Hematopoietic multipotent progenitor cell treated with erythropoietin and hydrocortisone succinate and interleukin-3 and kit ligand, for 8 days (in vitro differentiated cells): Measurements from ENCODE around the gene TSC2.
"Not testable (repeated sequence)": the region's sequence is repeated elsewhere in the genome, so short reads cannot be mapped to it uniquely, and the experiment has no call there.

Experiments used
- DNase-seq: peaks from one replicate; pipeline ENCODE4 v3.0.0-alpha.2; 2015

The TSC2 gene

DNA sequence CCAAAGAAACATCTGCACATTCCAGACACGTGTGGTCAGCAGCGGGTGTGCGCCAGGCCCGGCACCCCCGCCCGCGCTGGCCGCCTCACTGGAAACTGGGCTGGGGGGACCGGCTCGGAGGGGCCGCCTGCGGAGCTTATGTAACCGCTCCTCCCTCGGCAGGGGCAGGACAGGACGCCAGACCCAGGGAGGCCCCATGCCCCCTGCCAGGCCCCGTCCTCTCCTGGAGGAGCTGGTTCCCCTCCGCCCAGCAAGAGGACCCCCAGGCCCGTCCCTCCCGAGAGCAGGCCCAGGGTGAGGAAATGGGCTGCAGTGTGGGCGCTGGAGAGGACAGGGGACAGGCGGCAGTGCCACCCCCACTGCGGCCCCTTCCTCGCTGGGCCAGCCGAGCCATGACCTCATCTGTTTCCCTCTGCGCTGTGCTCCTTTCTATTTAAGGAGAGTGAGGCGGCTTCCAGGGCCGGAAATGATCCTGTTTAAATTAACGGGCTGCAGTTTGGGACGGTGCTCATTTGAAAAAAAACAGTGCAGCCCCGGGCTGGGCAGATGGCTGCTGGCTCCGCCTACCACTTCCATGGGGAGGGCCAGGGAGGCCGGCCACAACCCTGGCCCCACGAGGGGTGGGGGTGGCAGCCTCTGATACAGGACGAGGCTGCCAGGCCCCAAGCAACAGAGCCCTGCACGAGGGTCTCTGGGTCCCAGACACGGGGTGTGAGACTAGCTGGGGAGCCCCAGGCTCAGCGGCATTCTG is 77.1 kb downstream of the TSC2 start:
- DNase-seq, result peak; percentile 16

DNA sequence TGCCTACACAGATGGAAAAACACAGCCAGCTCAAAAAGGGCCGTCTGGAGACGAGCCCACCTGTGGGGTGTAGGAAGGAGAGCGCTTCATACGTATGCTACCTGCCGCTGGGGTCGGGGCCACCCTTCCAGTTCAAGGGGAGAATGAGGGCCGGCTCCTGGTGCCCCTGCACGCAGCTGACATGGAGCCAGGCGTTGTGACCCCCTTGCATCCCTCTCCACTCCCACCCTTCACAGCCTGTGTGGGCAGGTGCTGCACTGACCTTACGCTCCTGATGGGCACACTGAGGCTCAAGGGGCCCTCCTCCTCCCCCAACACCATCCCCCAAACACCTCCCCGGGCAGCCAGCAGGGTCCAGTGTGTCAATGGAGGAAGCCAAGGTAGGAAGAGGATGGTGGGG is 77.8 kb downstream of the TSC2 start:
- not testable (repeated sequence) for DNase-seq

DNA sequence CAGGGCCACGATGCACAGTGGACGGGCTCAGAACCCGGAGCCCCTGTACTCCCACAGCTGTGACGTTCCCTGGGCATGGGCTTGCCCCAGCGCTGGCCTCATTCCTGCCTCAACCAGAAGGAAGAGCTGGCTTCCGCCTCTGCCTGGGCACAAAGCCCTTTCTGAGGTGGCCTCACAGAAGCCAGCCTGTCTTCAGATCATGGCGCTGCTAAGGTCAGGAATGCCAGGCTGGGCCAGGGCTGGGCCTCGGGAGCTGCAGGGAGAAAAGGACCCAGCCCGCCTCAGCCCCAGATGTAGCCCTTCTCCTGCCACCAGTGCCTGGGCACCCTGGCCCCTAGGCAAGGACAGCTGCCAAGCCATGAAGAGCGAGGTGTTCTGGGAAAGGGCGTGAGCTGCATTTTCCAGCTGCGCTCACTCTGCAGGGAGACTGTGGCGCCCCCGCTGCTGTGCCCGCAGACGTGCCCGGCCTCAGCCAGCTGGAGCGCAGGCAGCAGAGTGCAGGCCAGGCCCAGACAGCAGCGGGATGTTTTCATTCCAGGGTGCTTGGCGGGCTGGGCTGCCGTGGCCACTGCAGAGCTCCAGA is 78.5 kb downstream of the TSC2 start:
- not testable (repeated sequence) for DNase-seq

DNA sequence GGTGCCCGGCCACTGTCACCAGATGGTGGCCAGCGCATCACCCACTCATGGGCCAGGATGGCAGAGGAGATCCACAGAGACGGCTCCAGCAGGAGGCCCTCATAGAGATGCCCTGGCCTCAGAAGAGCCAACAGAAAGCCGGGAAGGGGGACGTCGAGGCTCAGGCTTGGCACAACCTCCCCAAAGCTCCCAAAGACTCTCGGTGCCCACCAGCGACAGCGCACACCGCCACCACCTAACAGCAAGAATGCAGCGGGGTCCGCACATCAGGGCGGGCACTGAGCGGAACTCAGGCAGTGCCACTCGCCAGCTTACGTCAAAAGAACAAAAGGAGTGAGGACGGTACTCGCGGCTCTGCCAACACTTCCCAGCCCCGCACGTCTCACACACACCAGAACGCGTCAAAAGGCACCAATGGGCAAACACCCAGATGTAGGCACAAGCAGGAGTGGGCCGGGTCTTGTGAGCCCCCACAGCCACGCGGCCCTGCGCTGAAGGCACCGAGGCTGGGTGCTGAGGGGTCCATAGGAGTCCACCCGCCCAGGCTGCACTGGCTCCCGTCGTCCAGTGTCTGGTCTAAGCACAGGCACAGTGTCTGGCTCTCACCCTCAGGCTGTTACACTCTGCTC is 79.3 kb downstream of the TSC2 start:
- DNase-seq, result not testable (repeated sequence)

DNA sequence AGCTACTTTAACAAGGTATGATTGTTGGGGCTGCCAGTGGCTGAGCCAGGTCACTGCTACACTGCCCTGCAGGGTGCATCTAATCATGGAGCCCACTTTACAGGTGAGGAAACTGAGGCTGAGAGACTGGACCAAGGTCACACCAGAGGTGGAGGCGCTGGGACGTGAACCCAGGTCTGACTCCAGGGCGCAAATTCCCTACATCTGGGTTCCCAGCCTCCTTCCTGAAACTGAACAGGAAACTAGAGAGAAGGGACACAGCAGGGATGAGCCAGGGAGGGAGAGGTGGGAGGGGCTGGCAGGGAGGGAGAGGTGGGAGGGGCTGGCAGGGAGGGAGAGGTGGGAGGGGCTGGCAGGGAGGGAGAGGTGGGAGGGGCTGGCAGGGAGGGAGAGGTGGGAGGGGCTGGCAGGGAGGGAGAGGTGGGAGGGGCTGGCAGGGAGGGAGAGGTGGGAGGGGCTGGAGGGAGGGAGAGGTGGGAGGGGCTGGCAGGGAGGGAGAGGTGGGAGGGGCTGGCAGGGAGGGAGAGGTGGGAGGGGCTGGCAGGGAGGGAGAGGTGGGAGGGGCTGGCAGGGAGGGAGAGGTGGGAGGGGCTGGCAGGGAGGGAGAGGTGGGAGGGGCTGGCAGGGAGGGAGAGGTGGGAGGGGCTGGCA is 80.0 kb downstream of the TSC2 start:
- peak; percentile 20 for DNase-seq

DNA sequence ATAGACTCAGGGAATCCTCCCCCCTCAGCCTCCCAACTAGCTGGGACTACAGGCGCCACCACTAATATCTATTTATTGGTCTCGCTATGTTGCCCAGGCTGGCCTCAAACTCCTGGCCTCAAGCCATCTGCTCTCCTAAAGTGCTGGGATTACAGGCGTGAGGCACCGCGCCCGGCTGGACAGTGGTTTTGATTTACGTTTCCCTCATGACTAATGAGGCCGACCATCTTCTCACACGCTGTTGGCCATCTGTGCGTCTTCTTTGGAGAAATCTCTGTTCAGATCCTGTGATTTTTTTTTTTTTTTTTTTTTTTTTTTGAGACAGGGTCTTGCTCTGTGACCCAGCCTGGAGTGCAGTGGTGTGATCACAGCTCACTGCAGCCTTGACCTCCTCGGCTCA is 81.5 kb downstream of the TSC2 start:
- DNase-seq, result not testable (repeated sequence)

DNA sequence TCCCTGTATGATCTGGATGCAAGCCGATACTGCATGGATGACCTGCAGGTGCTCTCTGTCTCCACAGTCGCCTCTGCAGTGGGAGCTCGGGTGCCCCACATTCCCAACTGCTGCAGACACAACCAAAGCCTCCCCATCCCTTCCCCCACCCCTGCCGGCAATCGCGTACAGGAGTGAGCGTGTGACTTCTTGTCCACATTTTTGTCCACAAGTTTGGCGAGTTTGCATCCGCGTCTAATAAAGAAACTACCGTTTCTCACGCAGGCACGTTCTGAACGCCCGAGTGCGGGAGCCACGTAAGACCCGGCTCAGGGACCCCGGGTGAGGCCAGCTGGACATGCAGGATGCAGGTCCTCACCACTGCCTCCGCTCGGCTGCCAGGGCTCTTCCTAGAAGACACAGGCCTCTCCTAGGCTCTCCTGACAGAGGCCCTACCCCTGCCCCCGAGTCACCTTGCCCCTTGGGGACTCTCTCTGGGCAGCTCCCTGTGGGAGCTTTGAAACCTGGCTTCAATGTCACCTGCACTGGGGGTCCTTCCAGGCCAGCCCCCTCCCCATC is 82.2 kb downstream of the TSC2 start:
- DNase-seq, result not testable (repeated sequence)

DNA sequence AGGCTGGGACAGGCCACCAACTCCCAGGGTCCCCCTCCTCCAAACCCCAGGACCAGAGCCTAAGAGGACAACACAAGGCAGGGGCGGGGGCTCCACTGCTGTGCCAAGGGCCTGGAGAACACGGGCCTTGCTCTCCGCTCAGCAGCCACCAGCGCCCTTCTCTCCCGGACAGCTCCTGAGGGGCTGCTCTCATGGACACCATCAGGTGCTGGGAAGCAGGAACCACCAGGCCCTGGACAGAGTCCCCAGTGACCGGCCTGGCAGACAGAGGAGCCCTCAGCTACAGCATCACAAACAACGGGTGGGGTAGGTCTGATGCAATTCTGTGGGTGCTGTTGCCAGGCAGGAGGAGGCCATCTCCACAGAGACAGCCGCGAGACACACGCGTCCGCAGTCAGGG is 86.0 kb downstream of the TSC2 start:
- DNase-seq, result not testable (repeated sequence)

DNA sequence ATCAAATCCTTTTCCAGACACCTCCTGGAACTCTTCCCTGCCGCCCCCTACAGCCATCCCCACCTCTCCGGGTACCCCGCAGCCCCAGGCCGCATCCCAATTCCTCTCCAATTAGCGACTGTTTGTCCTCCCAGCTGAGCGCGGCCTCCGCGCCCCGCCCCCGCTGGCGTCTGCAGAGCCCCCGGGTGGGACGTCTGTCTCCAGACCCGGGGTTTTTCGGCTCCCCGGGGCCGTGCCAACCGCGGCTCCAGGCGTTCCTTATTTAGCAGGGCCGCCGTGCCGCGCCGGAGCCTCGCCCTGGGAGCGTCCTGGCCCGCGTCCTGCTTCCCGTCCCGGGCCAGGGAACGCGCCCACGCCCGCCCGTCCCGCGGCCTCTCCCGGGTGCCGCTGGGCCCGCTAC is 87.3 kb downstream of the TSC2 start:
- not testable (repeated sequence) for DNase-seq

DNA sequence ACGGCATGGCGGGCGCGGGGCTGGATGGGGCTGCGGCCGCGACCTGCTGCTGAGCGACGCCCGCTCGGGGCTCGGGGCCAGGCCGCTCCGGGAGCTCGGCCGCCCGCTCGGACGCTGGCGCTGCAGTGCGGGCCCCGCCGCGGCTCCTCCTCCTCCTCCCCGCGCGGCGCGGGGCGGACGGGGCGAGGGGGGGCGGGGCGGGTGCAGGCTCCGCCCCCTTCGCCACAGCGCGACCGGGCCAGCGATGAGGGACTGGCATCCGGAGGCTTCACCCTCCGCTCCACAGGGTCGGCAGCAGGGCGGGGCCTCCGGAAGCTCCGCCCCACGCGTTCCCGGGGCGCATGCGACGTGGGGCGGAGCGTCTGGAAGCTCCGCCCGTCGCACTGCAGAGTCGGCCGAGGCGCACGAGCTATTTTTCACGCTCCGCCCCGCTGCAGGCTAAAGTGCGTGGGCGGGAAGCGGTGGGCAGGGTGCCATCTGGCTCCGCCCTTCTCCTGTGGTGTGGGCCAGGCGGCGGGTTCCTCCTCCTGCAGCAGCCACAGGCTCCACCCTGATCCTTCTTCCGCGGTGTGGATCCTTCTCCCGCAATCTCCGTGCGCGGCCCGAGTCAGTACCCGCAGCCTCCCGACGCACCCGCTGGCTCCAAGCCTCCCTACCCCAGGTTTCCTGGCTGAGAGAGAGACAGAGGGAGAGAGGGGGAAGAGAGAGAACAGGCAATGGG is 88.1 kb downstream of the TSC2 start, which contains the start of gene PKD1:
Gene PKD1, minus strand, starts transcription at position 129 of the 721 bp plus-strand sequence. CDS start 209 bp downstream, outside the sequence.
- peak; percentile 89 for DNase-seq
